ENCODE results near the gene MARK1. TPM values are rescaled to one million over a fixed set of nuclear protein-coding genes. Genes with fewer than 3 reads are reported as not detected.

Gene MARK1
- total and polyA plus RNA-seq, 2 experiments from 2014 or later = 11.1 to 13.6 TPM

- TF ChIP-seq, protein P1, sequence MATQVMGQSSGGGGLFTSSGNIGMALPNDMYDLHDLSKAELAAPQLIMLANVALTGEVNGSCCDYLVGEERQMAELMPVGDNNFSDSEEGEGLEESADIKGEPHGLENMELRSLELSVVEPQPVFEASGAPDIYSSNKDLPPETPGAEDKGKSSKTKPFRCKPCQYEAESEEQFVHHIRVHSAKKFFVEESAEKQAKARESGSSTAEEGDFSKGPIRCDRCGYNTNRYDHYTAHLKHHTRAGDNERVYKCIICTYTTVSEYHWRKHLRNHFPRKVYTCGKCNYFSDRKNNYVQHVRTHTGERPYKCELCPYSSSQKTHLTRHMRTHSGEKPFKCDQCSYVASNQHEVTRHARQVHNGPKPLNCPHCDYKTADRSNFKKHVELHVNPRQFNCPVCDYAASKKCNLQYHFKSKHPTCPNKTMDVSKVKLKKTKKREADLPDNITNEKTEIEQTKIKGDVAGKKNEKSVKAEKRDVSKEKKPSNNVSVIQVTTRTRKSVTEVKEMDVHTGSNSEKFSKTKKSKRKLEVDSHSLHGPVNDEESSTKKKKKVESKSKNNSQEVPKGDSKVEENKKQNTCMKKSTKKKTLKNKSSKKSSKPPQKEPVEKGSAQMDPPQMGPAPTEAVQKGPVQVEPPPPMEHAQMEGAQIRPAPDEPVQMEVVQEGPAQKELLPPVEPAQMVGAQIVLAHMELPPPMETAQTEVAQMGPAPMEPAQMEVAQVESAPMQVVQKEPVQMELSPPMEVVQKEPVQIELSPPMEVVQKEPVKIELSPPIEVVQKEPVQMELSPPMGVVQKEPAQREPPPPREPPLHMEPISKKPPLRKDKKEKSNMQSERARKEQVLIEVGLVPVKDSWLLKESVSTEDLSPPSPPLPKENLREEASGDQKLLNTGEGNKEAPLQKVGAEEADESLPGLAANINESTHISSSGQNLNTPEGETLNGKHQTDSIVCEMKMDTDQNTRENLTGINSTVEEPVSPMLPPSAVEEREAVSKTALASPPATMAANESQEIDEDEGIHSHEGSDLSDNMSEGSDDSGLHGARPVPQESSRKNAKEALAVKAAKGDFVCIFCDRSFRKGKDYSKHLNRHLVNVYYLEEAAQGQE (IDR thresholded peaks at IDR 0.05; ENCODE audit: unreplicated experiment) = no peak
- TF ChIP-seq EZH2 (IDR thresholded peaks at IDR 0.05; ENCODE audit: low read depth, unreplicated experiment) = no peak
- no peak for TF ChIP-seq ZNF114 (CRISPR knock-in tag; IDR thresholded peaks at IDR 0.05)
- no peak for TF ChIP-seq ETS1 (IDR thresholded peaks at IDR 0.05)
- no peak for TF ChIP-seq CREB1 (CRISPR knock-in tag; IDR thresholded peaks at IDR 0.05; ENCODE audit: low read depth)
- TF ChIP-seq CTCF (conservative IDR thresholded peaks at IDR 0.05; ENCODE audit: low read depth in 2 of 2) = no peak
- no peak for TF ChIP-seq JUNB (IDR thresholded peaks at IDR 0.05; ENCODE audit: unreplicated experiment)
- no peak for TF ChIP-seq POLR2AphosphoS5 (IDR thresholded peaks at IDR 0.05; ENCODE audit: low read depth)
- no peak for TF ChIP-seq STAT1 (IDR thresholded peaks at IDR 0.05; ENCODE audit: unreplicated experiment)
Measured at GRCh38 chr1:220697326-220697725, 169.4 kb downstream of the MARK1 start (continued).

- Histone ChIP-seq H3K27me3 (ENCODE audit: insufficient read depth) (no peaks in the 10 kb centered on the region), H3K27ac (ENCODE audit: low read depth) (no peak overlapping the region), H4K20me1 (replicated peaks; ENCODE audit: insufficient read depth) (no peaks in the 10 kb centered on the region), H2AFZ (no peak overlapping the region), H3F3A (replicated peaks; ENCODE audit: low read depth) (no peaks in the 10 kb centered on the region), H3K4me2 (no peak overlapping the region), H3K9me2 (ENCODE audit: insufficient read depth) (peaks cover 11% of the 10 kb centered on the region; the same call in 1 of the 2 replicates), H3K4me3 (no peak overlapping the region), H3K4me1 (ENCODE audit: insufficient read depth) (0 out of 2 replicates have a peak, but pooled peaks cover 10% of the 10 kb centered on the region), H3K79me2 (replicated peaks; ENCODE audit: insufficient read depth) (no peaks in the 10 kb centered on the region), H3K36me3 (ENCODE audit: insufficient read depth) (no peaks in the 10 kb centered on the region)
- TF ChIP-seq POLR2AphosphoS5 (IDR thresholded peaks at IDR 0.05; ENCODE audit: low read depth) = no peak
- TF ChIP-seq, protein P2, sequence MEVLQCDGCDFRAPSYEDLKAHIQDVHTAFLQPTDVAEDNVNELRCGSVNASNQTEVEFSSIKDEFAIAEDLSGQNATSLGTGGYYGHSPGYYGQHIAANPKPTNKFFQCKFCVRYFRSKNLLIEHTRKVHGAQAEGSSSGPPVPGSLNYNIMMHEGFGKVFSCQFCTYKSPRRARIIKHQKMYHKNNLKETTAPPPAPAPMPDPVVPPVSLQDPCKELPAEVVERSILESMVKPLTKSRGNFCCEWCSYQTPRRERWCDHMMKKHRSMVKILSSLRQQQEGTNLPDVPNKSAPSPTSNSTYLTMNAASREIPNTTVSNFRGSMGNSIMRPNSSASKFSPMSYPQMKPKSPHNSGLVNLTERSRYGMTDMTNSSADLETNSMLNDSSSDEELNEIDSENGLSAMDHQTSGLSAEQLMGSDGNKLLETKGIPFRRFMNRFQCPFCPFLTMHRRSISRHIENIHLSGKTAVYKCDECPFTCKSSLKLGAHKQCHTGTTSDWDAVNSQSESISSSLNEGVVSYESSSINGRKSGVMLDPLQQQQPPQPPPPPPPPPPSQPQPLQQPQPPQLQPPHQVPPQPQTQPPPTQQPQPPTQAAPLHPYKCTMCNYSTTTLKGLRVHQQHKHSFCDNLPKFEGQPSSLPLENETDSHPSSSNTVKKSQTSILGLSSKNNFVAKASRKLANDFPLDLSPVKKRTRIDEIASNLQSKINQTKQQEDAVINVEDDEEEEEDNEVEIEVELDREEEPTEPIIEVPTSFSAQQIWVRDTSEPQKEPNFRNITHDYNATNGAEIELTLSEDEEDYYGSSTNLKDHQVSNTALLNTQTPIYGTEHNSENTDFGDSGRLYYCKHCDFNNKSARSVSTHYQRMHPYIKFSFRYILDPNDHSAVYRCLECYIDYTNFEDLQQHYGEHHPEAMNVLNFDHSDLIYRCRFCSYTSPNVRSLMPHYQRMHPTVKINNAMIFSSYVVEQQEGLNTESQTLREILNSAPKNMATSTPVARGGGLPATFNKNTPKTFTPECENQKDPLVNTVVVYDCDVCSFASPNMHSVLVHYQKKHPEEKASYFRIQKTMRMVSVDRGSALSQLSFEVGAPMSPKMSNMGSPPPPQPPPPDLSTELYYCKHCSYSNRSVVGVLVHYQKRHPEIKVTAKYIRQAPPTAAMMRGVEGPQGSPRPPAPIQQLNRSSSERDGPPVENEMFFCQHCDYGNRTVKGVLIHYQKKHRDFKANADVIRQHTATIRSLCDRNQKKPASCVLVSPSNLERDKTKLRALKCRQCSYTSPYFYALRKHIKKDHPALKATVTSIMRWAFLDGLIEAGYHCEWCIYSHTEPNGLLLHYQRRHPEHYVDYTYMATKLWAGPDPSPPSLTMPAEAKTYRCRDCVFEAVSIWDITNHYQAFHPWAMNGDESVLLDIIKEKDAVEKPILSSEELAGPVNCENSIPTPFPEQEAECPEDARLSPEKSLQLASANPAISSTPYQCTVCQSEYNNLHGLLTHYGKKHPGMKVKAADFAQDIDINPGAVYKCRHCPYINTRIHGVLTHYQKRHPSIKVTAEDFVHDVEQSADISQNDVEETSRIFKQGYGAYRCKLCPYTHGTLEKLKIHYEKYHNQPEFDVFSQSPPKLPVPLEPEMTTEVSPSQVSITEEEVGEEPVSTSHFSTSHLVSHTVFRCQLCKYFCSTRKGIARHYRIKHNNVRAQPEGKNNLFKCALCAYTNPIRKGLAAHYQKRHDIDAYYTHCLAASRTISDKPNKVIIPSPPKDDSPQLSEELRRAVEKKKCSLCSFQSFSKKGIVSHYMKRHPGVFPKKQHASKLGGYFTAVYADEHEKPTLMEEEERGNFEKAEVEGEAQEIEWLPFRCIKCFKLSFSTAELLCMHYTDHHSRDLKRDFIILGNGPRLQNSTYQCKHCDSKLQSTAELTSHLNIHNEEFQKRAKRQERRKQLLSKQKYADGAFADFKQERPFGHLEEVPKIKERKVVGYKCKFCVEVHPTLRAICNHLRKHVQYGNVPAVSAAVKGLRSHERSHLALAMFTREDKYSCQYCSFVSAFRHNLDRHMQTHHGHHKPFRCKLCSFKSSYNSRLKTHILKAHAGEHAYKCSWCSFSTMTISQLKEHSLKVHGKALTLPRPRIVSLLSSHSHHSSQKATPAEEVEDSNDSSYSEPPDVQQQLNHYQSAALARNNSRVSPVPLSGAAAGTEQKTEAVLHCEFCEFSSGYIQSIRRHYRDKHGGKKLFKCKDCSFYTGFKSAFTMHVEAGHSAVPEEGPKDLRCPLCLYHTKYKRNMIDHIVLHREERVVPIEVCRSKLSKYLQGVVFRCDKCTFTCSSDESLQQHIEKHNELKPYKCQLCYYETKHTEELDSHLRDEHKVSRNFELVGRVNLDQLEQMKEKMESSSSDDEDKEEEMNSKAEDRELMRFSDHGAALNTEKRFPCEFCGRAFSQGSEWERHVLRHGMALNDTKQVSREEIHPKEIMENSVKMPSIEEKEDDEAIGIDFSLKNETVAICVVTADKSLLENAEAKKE (CRISPR knock-in tag; IDR thresholded peaks at IDR 0.05) = no peak
- Mint-ChIP-seq H3K4me3 (no peak overlapping the region), H3K4me1 (peaks cover 28% of the 10 kb centered on the region), H3K9me3 (no peaks in the 10 kb centered on the region), H3K27ac (no peak overlapping the region), H3K27me3 (ENCODE audit: insufficient read depth, low read depth, poor library complexity) (no peaks in the 10 kb centered on the region), H3K36me3 (ENCODE audit: low read depth) (peaks cover 3% of the 10 kb centered on the region; the same call in 1 of the 3 replicates)
- DNase-seq (ENCODE audit: low spot score) (no peak), ATAC-seq (no peak)
Measured at GRCh38 chr1:220698607-220699016, 170.7 kb downstream of the MARK1 start.
